H1 (cell line): Measurements from ENCODE around the gene FGD6. TPM values are rescaled to one million over a fixed set of nuclear protein-coding genes. Genes with fewer than 3 reads are reported as not detected.

Experiments used
- CTCF ChIA-PET: fragments of 300-600 bp; sonication (Branson Sonifier 250); formaldehyde crosslinking; loops from one replicate; lab custom pipeline; 2021; ENCODE audit not compliant: partially characterized antibody; lab: Charles Lee
- POLR2A ChIA-PET: fragments of 300-600 bp; sonication (Branson Sonifier 250); formaldehyde crosslinking; loops from one replicate; lab custom pipeline; 2021; ENCODE audit warnings: inconsistent platforms; ENCODE audit not compliant: partially characterized antibody; lab: Charles Lee
- DNase-seq, 2 experiments: peaks; one replicate each; pipeline versions ENCODE4 v3.0.0 to v3.0.0-alpha.2; 2010 to 2022; ENCODE audit warnings: low spot score in 2 of 2, low read depth in 1 of 2, mixed read lengths in 1 of 2
- FAIRE-seq: peaks from 2 replicates; lab custom pipeline; 2011; peaks lifted over from hg19 to GRCh38; lab: Jason Lieb, UNC
- H2AFZ ChIP-seq: 2 replicates; pipeline ENCODE4 v1.8.1; 2012; ENCODE audit warnings: low read length, inconsistent platforms
- H2AK5ac ChIP-seq: 2 replicates; pipeline ENCODE4 v1.6.1; 2013; ENCODE audit warnings: low read depth, low read length
- H2BK120ac ChIP-seq: replicated peaks from 2 replicates; pipeline ENCODE3; 2013; ENCODE audit warnings: low read depth, low read length, inconsistent platforms
- H2BK12ac ChIP-seq: 2 replicates; pipeline ENCODE4 v1.6.1; 2013; ENCODE audit warnings: low read depth, low read length
- H2BK15ac ChIP-seq: 2 replicates; pipeline ENCODE4 v1.6.1; 2013; ENCODE audit warnings: low read length
- H2BK20ac ChIP-seq: 2 replicates; pipeline ENCODE4 v1.6.1; 2013; ENCODE audit warnings: low read length
- H2BK5ac ChIP-seq: 2 replicates; pipeline ENCODE4 v1.6.1; 2013; ENCODE audit warnings: low read depth, low read length
- H3K14ac ChIP-seq: 2 replicates; pipeline ENCODE4 v1.6.1; 2013; ENCODE audit warnings: inconsistent platforms; ENCODE audit not compliant: insufficient read length
- H3K18ac ChIP-seq: 2 replicates; pipeline ENCODE4 v1.6.1; 2013; ENCODE audit warnings: low read length; ENCODE audit errors: extremely low read depth
- H3K23ac ChIP-seq: 2 replicates; pipeline ENCODE4 v1.6.1; 2013; ENCODE audit warnings: inconsistent platforms; ENCODE audit not compliant: insufficient read length
- H3K23me2 ChIP-seq: 2 replicates; pipeline ENCODE4 v1.6.1; 2013; ENCODE audit warnings: low read depth, low read length
- H3K27ac ChIP-seq: 2 replicates; pipeline ENCODE4 v1.6.1; 2011; ENCODE audit warnings: low read depth, low read length, inconsistent platforms
- H3K27me3 ChIP-seq, 4 experiments: replicated peaks in 1 of 4; 1 replicate in 1 of 4; 2 replicates in 3 of 4; pipeline versions ENCODE4 v1.6.1 to v1.8.1; 2011 to 2013; ENCODE audit warnings: low read length in 3 of 4, mild to moderate bottlenecking in 3 of 4, inconsistent platforms in 2 of 4, mixed read lengths in 2 of 4, moderate library complexity in 1 of 4; ENCODE audit not compliant: control insufficient read depth in 3 of 4, insufficient read depth in 3 of 4; ENCODE audit errors: extremely low read depth in 1 of 4
- H3K36me3 ChIP-seq, 4 experiments: 2 replicates each; pipeline versions ENCODE4 v1.6.1 to v1.8.1; 2011 to 2013; ENCODE audit warnings: mild to moderate bottlenecking in 4 of 4, low read length in 3 of 4, moderate library complexity in 2 of 4, control low read depth in 1 of 4, inconsistent platforms in 1 of 4; ENCODE audit not compliant: insufficient read depth in 4 of 4, control insufficient read depth in 2 of 4
- H3K4ac ChIP-seq: replicated peaks from 2 replicates; pipeline ENCODE3; 2013; ENCODE audit warnings: low read length, low read depth, mixed read lengths, inconsistent platforms; ENCODE audit not compliant: insufficient read length
- H3K4me1 ChIP-seq, 4 experiments: replicated peaks in 1 of 4; 1 replicate in 1 of 4; 2 replicates in 3 of 4; pipeline versions ENCODE4 v1.6.1 to v1.8.1; 2011 to 2013; ENCODE audit warnings: low read length in 3 of 4, inconsistent platforms in 2 of 4, mixed read lengths in 1 of 4; ENCODE audit not compliant: insufficient read depth in 4 of 4, control insufficient read depth in 3 of 4
- H3K4me2 ChIP-seq, 2 experiments: 2 replicates each; pipeline versions ENCODE4 v1.6.1 to v1.8.1; 2011 to 2013; ENCODE audit warnings: low read depth in 2 of 2, low read length in 2 of 2, control low read depth in 1 of 2, inconsistent platforms in 1 of 2, mild to moderate bottlenecking in 1 of 2; ENCODE audit not compliant: insufficient read depth in 1 of 2
- H3K4me3 ChIP-seq, 4 experiments: fragments of 200-600, 300-600 bp in 1 of 4; sonication (generic), shearing (Covaris generic), sonication (Bioruptor Twin) in 1 of 4; 2 replicates each; pipeline versions ENCODE4 v1.5.1 to v1.8.1; 2011 to 2016; ENCODE audit warnings: low read length in 4 of 4, low read depth in 3 of 4, control low read depth in 2 of 4, inconsistent platforms in 2 of 4, mild to moderate bottlenecking in 2 of 4, mixed read lengths in 1 of 4, moderate library complexity in 1 of 4; ENCODE audit not compliant: insufficient read depth in 2 of 4; ENCODE audit errors: extremely low read depth in 1 of 4
- H3K56ac ChIP-seq: replicated peaks from 2 replicates; pipeline ENCODE3; 2013; ENCODE audit warnings: low read depth, mild to moderate bottlenecking, mixed read lengths, low read length, inconsistent platforms; ENCODE audit not compliant: insufficient read length
- H3K79me1 ChIP-seq: 2 replicates; pipeline ENCODE4 v1.6.1; 2013; ENCODE audit warnings: low read depth, low read length, control low read depth
- H3K79me2 ChIP-seq, 2 experiments: 2 replicates each; pipeline versions ENCODE4 v1.6.1 to v1.8.1; 2012 to 2013; ENCODE audit warnings: low read length in 2 of 2, mild to moderate bottlenecking in 2 of 2, inconsistent platforms in 1 of 2; ENCODE audit not compliant: insufficient read depth in 2 of 2, control insufficient read depth in 1 of 2
- H3K9ac ChIP-seq, 4 experiments: replicated peaks in 1 of 4; 1 replicate in 1 of 4; 2 replicates in 3 of 4; pipeline versions ENCODE4 v1.6.1 to v1.8.1; 2011 to 2013; ENCODE audit warnings: low read depth in 3 of 4, low read length in 3 of 4, control low read depth in 2 of 4, mild to moderate bottlenecking in 2 of 4, moderate library complexity in 2 of 4, inconsistent platforms in 1 of 4; ENCODE audit errors: extremely low read depth in 1 of 4
- H3K9me3 ChIP-seq, 2 experiments: 2 replicates each; pipeline versions ENCODE4 v1.6.1 to v1.8.1; 2012 to 2013; ENCODE audit warnings: mild to moderate bottlenecking in 2 of 2, moderate library complexity in 2 of 2, control low read depth in 1 of 2, inconsistent platforms in 1 of 2, low read depth in 1 of 2, low read length in 1 of 2, mixed read lengths in 1 of 2; ENCODE audit not compliant: insufficient read depth in 2 of 2
- H4K20me1 ChIP-seq, 2 experiments: replicated peaks in 1 of 2; 2 replicates each; pipeline versions ENCODE3 to v1.8.1; 2011 to 2013; ENCODE audit warnings: inconsistent platforms in 2 of 2, low read length in 2 of 2, mild to moderate bottlenecking in 1 of 2; ENCODE audit not compliant: insufficient read depth in 2 of 2, control insufficient read depth in 1 of 2
- H4K5ac ChIP-seq: 2 replicates; pipeline ENCODE4 v1.6.1; 2013; ENCODE audit warnings: low read length, low read depth, mixed read lengths, inconsistent platforms; ENCODE audit not compliant: insufficient read length
- H4K8ac ChIP-seq: 2 replicates; pipeline ENCODE4 v1.8.0; 2013; ENCODE audit warnings: mild to moderate bottlenecking, moderate library complexity, low read length, inconsistent platforms; ENCODE audit not compliant: insufficient read depth; ENCODE audit errors: extremely low read depth
- H4K91ac ChIP-seq: replicated peaks from 2 replicates; pipeline ENCODE3; 2013; ENCODE audit warnings: low read length, mixed read lengths, inconsistent platforms; ENCODE audit not compliant: insufficient read length
- BACH1 ChIP-seq: IDR thresholded peaks from 2 replicates; pipeline ENCODE4 v1.6.1; 2012; ENCODE audit warnings: low read length, improper control_type of control experiment
- BRCA1 ChIP-seq: IDR thresholded peaks from 2 replicates; pipeline ENCODE4 v1.6.1; 2012; ENCODE audit warnings: low read depth, low read length, improper control_type of control experiment
- CBX5 ChIP-seq: fragments of 300-800, 300-1000 bp; sonication (generic); IDR thresholded peaks from 2 replicates; pipeline ENCODE4 v1.7.1; 2016; ENCODE audit warnings: antibody characterized with exemption, low read length, low read depth
- CBX8 ChIP-seq: fragments of 300-800, 300-1000 bp; sonication (generic); IDR thresholded peaks from 2 replicates; pipeline ENCODE4 v1.7.1; 2016; ENCODE audit warnings: low read depth, low read length, borderline replicate concordance
- CEBPB ChIP-seq: IDR thresholded peaks from 2 replicates; pipeline ENCODE4 v1.6.1; 2012; ENCODE audit warnings: low read depth, low read length
- CHD2 ChIP-seq: IDR thresholded peaks from 2 replicates; pipeline ENCODE4 v1.6.1; 2012; ENCODE audit warnings: low read length, improper control_type of control experiment
- POU5F1 ChIP-seq: IDR thresholded peaks from 2 replicates; pipeline ENCODE4 v1.6.1; 2011; ENCODE audit warnings: low read depth, mild to moderate bottlenecking, low read length, moderate library complexity
- RAD21 ChIP-seq, 2 experiments: IDR thresholded peaks in 1 of 2; conservative IDR thresholded peaks in 1 of 2; 2 replicates each; pipeline ENCODE4 v1.6.1; 2011; ENCODE audit warnings: low read depth in 2 of 2, low read length in 2 of 2, improper control_type of control experiment in 1 of 2, inconsistent platforms in 1 of 2, mild to moderate bottlenecking in 1 of 2, moderate library complexity in 1 of 2
- RFX5 ChIP-seq: IDR thresholded peaks from 2 replicates; pipeline ENCODE4 v1.6.1; 2011; ENCODE audit warnings: low read depth, low read length, improper control_type of control experiment, borderline replicate concordance
- SIRT6 ChIP-seq: IDR thresholded peaks from one replicate; pipeline ENCODE4 v1.7.1; 2012; ENCODE audit warnings: low read length, inconsistent platforms
- SIX5 ChIP-seq: IDR thresholded peaks from 2 replicates; pipeline ENCODE4 v1.6.1; 2011; ENCODE audit warnings: mild to moderate bottlenecking, low read depth, low read length
- SP1 ChIP-seq: IDR thresholded peaks from 2 replicates; pipeline ENCODE4 v1.6.1; 2011; ENCODE audit warnings: low read depth, low read length
- SP2 ChIP-seq: IDR thresholded peaks from 2 replicates; pipeline ENCODE4 v1.6.1; 2012; ENCODE audit warnings: mild to moderate bottlenecking, low read length, inconsistent platforms
- SP4 ChIP-seq: IDR thresholded peaks from 2 replicates; pipeline ENCODE4 v1.6.1; 2012; ENCODE audit warnings: low read length, inconsistent platforms
- SUZ12 ChIP-seq: fragments of 200-600 bp; sonication (generic); IDR thresholded peaks from 2 replicates; pipeline ENCODE4 v1.6.1; 2012; ENCODE audit warnings: mild to moderate bottlenecking, inconsistent platforms, low read length, moderate library complexity, mixed read lengths
- TAF1 ChIP-seq: IDR thresholded peaks from 2 replicates; pipeline ENCODE4 v1.6.1; 2011; ENCODE audit warnings: mild to moderate bottlenecking, low read depth, low read length
- TBP ChIP-seq: IDR thresholded peaks from 2 replicates; pipeline ENCODE4 v1.6.1; 2011; ENCODE audit warnings: low read depth, low read length, improper control_type of control experiment
- TCF12 ChIP-seq: IDR thresholded peaks from 2 replicates; pipeline ENCODE4 v1.6.1; 2011; ENCODE audit warnings: low read depth, mild to moderate bottlenecking, low read length
- WGBS, 2 experiments: shearing (Covaris generic) in 1 of 2; methylation state at CpG; one replicate each; pipeline versions ENCODE4 v1.1.6 to v1.1.7; 2013 to 2015; ENCODE audit warnings: low lambda C conversion rate in 2 of 2, mixed read lengths in 2 of 2, inconsistent platforms in 1 of 2, low coverage in 1 of 2, missing lambda C conversion rate in 1 of 2; ENCODE audit not compliant: insufficient replicate concordance in 2 of 2, insufficient coverage in 1 of 2, insufficient read length in 1 of 2; ENCODE audit errors: extremely low coverage in 1 of 2, missing lambda C conversion rate in 1 of 2; 5-methylcytosine and 5-hydroxymethylcytosine counted together
- polyA plus RNA-seq, 7 experiments: library from polyadenylated mRNA; depleted of rRNA in 3 of 7; stranded (reverse) in 5 of 7; unstranded in 2 of 7; fragments of >200 nt in 5 of 7; fragments of 200-250 nt in 2 of 7; gene quantifications; 1 replicate in 5 of 7; 2 replicates in 1 of 7; 4 replicates in 1 of 7; pipeline versions ENCODE4 v1.2.1 to v1.2.3, GENCODE V29; 2011 to 2013; ENCODE audit warnings: missing spikeins in 2 of 7, mixed read lengths in 2 of 7
- total RNA-seq: library from RNA; stranded (reverse); fragmentation: NEBNext Ultra II Directional; extraction: Animal tissue kit (Norgen Biotek cat#: 25700); gene quantifications from 2 replicates; pipeline ENCODE4 v1.2.1, GENCODE V29; 2021

Gene FGD6
- total and polyA plus RNA-seq, 2 of the 8 experiments (the other 6 are each of a cell fraction or from before 2014, with no cell fraction given) = 12.2 to 24.3 TPM

DNA sequence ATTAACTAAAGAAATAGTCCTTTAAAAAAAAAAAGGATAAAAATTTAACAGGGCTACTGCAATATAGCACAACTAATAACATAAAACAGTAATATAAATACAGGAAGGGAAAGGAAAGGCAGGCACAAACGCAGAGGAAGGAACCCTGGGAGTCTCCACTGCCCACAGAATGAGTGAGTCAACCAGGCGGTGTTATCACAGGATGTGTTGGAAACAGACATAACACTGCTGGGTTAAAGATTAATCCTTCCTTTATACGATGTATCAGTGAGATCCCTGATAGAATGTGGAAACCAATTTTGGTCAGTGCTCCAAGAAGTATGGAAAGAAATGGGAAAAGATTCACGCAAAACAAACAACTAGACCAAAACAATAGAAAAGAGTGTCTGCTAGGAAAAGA lies 47.9 kb downstream of the FGD6 start:
- POLR2A ChIA-PET = no interaction called here
- Histone ChIP-seq H3K4me2 (no peak overlapping the region), H4K8ac (no peak overlapping the region), H3K27me3 (no peaks in the 10 kb centered on the region), H3K4me1 (no peaks in the 10 kb centered on the region), H3K4ac (no peak overlapping the region), H2BK15ac (no peak overlapping the region), H3K14ac (no peak overlapping the region), H2BK5ac (no peak overlapping the region), H2BK120ac (no peak overlapping the region), H3K9me3 (no peaks in the 10 kb centered on the region), H2AK5ac (no peak overlapping the region), H3K9ac (no peak overlapping the region), H3K18ac (no peak overlapping the region), H3K23me2 (no peaks in the 10 kb centered on the region), H3K79me2 (peaks cover 0 to 6% of the 10 kb centered on the region in 2 experiments; a peak in 1 of 4 replicates), H2BK20ac (no peak overlapping the region), H4K91ac (no peak overlapping the region), H3K36me3 (peaks cover 0 to 22% (median 5%) of the 10 kb centered on the region in 4 experiments; a peak in 3 of 8 replicates), H2BK12ac (no peak overlapping the region), H3K23ac (no peak overlapping the region), H3K56ac (no peak overlapping the region), H4K5ac (no peak overlapping the region), H3K79me1 (no peaks in the 10 kb centered on the region), H4K20me1 (no peaks in the 10 kb centered on the region), H3K4me3 (no peak overlapping the region), H3K27ac (no peak overlapping the region), H2AFZ (no peak overlapping the region)
- WGBS, 2 experiments = 78% methylated on average over 4 of the region's 4 CpGs; no CpG with 5 or more reads in 1 of the 2 experiments
- DNase-seq (no peak), FAIRE-seq (no peak)
- CTCF ChIA-PET = no interaction called here
- TF ChIP-seq TAF1 = no peak
- no peak for TF ChIP-seq SIRT6
- no peak for TF ChIP-seq SP4
- no peak for TF ChIP-seq SP1
- TF ChIP-seq TCF12 = no peak
- no peak for TF ChIP-seq CBX5
- TF ChIP-seq SUZ12 = no peak
- no peak for TF ChIP-seq SIX5
- no peak for TF ChIP-seq BRCA1
- TF ChIP-seq POU5F1 = no peak
- TF ChIP-seq CBX8 = no peak
- TF ChIP-seq CHD2 = no peak
- no peak for TF ChIP-seq CEBPB
- TF ChIP-seq RFX5 = no peak
- TF ChIP-seq RAD21 (IDR thresholded peaks at IDR 0.05 in 1 of 2, conservative IDR thresholded peaks at IDR 0.05 in 1 of 2; ENCODE audit: low read depth in 2 of 2, low read length in 2 of 2) = no peak
- TF ChIP-seq BACH1 = no peak
- TF ChIP-seq TBP = no peak
- TF ChIP-seq SP2 = no peak
